ENCODE data around the gene PIEZO1. TPM values are rescaled to one million over a fixed set of nuclear protein-coding genes. Genes with fewer than 3 reads are reported as not detected.

The PIEZO1 gene
- total RNA-seq, 1 donor from 2014 or later = 318 TPM

GRCh38 chr16:88816736-88817535 lies 31.9 kb upstream of the PIEZO1 start:
- no peak for DNase-seq (ENCODE audit: low spot score)

DNA sequence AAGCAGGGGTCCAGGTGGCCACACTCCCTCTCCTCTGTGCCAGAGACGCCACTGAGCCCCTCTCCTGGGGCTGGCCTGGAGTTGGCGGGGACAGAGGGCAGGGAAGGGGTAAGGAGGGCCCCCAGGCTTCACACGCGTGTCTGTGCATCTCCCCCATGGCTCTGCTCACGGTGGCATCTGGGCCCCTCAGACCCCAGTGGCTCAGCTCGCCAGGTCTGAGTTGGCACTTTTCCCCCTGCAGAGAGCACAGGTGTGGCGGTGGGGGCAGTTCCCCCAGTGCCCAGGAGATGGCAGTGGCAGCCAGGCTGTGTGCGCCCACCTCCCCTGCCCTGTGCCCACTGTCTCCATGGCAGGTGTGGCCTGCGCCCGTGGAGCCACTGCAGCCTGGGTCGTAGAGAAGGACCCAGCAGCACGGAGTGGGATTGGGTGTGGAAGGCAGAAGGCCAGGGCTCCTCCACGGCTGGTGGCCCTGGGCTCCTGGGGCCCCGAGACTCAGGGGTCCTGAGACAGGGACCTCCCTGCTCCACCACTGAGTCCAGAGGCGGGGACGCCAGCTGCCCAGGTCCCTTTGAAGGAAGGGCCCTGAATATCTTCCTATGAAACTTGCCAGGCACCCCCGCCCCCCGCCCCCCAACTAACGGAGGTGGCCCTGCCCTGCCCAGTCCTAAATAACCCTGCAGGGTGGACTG lies 31.0 kb upstream of the PIEZO1 start:
- no peak for DNase-seq (ENCODE audit: low spot score)

GRCh38 chr16:88815227-88815626 lies 30.2 kb upstream of the PIEZO1 start:
- no peak for DNase-seq (ENCODE audit: low spot score)

DNA sequence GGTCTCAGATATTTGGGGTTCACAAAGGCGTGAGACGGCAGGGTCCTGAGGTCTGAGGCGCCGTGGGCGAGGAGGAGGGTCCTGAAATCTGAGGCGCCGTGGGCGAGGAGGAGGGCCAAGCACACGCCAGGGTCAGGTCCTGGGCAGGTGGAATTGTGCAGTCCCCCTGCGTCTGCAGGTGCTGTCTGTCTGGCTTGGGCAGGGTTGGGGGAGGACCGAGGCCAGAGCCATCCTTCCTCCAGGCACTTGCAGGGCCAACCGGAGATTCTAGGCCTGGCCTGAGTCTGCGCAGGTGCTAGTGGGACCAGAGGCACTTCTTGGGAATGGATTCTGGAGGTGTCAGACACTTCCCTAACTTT lies 29.1 kb upstream of the PIEZO1 start:
- DNase-seq (ENCODE audit: low spot score) = no peak

DNA sequence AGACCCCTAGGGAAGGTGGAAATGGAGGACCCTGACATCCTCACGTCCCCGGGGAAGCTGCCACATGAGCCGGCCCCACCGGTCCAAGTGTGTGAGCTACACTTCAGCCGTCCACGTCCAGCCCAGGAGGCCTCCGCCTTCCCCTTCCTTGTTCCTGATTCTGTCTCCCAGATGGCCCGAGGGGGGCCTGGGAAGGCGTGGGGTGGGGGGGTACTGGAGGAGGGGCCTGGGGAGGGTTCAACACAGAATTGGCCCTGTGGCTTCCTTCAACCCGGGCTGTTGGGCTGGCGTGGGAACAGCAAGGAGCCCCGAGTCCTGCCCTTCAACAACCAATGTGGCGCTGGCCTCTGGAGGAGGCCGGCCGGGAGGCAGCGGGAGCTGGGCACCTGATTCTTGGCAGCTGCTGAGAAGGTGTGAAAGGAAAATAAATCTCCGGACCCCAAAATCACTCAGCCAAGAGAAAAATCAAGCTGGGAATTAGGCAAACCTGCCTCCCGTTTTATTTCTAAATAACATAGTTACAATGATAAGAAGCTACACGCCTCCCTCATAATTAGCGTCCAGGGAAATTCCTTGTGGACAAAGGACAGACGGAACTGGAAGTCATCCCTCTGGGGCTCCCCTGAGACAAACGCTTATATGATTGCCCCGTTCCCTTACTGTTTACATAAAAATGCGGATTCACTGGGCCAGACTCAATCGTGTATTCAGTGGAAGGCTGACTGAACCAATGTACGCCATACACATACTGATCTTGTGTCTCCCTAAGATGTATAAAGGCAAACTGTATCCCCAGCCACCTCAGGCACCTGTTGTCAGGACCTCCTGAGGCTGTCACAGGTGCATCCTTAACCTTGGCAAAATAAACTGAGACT lies 28.5 kb upstream of the PIEZO1 start:
- DNase-seq (ENCODE audit: low spot score) = no peak

DNA sequence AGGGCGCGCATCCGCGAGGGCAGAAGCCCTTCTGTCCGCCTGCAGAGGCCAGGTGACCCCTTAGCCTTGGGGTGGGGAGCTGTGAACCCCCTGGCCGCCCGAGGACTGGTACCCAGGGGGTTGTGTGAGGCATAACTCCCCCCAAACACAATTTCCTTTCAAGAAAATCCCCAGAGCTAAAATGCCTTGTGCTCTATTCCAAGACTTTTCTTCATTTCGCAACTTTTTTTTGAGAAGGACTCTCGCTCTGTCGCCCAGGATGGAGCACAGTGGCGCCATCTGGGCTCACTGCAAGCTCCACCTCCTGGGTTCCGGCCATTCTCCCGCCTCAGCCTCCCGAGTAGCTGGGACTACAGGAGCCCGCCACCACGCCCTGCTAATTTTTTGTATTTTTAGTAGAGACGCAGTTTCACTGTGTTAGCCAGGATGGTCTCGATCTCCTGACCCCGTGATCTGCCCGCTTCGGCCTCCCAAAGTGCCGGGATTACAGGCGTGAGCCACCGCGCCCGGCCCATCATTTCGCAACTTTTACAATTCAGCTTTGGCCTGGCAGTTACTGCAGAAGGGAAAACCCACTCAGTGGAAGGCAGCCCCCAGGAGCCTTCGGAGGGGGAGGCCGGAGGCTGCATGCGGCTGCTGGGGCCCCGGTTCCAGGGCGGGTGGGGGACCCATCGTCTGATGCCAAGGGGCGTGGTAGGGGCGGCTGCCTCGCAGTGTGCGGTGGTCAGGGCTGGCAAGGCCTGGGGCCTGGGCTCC lies 27.7 kb upstream of the PIEZO1 start:
- DNase-seq (ENCODE audit: low spot score) = no peak

- DNase-seq (ENCODE audit: low spot score) = peak; percentile 99
Observed at GRCh38 chr16:88811769-88812512, 26.9 kb upstream of the PIEZO1 start, which contains the start of gene APRT. APRT (minus strand) TSS chr16:88811928; CDS start chr16:88811899, 29 bp downstream.

- no peak for DNase-seq (ENCODE audit: low spot score)
Observed at GRCh38 chr16:88810912-88811768, 26.1 kb upstream of the PIEZO1 start.

DNA sequence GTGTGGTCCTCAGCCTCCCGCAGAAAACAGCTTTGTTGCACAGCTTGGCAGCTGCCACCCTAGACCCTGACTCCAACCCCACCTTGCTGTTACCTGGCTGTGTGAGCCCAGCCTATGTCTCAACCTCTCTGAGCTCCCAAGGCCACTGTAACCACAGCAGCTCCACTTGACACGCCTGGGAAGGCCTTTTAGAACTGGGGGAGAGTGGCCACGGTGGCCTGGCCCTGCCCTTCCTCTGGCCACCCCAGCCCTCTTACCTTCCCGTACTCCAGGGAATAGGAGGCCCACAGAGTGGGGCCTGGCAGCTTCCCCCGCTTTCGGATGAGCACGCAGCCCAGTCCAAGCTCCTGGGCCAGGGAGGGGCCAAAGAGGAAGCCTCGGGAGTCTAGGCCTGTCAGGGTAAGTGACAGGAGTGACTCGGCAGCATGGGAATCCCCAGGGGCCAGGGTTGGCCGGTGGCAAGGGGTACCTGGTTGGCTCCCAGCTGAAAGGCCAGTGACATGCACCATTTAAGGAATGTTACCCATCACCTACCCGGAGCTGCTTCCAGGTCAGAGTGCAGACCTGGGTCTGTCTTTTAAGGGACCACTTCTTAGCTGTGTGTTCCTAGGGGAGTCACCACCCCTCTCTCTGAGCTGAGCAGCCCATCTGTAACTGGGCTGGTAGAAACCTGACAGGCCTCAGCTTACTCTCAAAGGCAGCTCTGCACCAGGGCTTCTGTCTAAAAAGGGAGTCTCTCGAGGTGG lies 25.3 kb upstream of the PIEZO1 start:
- no peak for DNase-seq (ENCODE audit: low spot score)

- DNase-seq (ENCODE audit: low spot score) = no peak
Observed at GRCh38 chr16:88809676-88810165, 24.7 kb upstream of the PIEZO1 start.

GRCh38 chr16:88809068-88809675 lies 24.2 kb upstream of the PIEZO1 start:
- no peak for DNase-seq (ENCODE audit: low spot score)

DNA sequence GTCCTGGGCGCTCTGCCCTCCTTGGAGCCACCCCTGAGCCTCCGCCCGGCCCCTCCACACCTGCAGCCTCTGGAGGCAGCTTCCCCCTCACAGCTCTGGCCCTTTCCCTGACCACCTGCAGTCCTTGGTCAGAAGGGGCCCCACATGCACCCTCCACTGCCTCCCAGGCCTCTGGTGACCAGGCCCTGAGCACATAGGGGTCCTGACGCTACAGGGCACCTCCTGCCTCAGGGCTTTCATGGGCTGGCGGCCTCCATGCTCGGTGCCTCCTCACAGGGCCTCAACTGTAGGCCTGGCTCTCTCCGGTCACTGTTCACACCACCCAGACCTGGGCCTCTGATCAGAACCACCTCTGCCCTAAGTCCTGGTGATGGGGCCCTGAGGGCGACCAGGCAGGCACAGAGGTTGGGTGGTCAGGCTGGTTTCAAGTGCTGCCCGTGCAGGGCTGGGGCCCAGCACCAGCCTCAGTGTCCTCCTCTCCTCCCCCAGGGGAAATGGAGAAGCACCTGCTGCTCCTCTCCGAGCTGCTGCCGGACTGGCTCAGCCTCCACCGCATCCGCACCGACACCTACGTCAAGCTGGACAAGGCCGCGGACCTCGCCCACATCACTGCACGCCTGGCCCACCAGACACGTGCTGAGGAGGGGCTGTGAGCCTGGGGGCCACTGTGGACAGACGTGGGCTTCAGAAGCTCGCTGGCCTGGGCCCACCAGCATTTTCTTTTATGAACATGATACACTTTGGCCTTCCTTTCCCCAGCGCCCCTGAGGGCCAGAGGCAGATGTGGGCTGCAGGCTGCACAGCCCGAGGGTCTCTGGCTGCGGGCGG lies 22.8 kb upstream of the PIEZO1 start:
- DNase-seq (ENCODE audit: low spot score) = no peak

GRCh38 chr16:88807142-88807625 lies 22.2 kb upstream of the PIEZO1 start:
- DNase-seq (ENCODE audit: low spot score) = no peak

DNA sequence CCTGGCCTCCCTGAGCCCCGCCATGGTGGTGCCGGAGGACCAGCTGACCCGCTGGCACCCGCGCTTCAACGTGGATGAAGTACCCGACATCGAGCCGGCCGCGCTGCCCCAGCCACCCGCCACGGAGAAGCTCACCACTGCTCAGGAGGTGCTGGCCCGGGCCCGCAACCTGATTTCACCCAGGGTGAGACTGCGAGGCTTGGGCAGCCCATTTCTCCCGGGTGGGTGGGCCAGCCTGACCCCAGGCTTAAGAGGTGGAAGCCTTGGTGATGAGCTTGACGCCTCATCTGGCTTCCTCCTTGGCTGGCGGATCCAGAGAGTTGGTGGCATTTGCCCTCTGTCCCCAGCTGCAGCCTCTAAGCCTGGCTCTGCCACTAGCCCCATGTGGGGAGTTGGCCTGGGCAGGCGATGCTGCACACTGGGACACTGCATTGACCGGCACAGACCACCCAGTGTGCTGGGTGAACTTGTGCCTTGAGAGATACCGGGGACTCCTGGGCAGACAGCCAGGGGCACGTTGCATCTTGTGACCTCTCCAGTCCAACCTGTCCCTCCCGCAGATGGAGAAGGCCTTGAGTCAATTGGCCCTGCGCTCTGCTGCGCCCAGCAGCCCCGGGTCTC lies 21.6 kb upstream of the PIEZO1 start:
- no peak for DNase-seq (ENCODE audit: low spot score)

DNA sequence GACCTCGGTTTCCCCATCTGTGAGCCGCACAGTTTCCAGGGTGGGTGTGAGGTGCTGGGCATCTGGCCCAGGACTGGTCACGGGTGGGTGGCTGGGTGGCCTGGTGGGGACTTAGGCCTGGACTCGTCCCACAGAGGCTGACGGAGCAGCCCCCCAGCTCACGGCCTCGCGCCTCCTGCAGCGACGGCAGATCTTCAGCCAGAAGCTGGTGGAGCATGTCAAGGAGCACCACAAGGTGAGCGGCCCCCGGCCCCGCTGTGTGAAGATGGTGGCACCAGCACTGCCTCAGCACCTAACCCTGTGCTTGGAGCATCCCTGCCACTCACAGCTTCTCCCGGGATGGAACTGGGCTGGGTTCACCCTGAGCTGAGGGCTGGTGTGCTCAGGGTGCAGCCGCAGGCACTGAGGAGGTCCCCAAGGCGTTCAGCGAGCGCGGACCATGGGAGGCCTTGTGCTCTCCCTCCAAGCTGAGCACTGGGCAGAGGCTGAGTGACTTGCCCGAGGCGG lies 20.9 kb upstream of the PIEZO1 start:
- no peak for DNase-seq (ENCODE audit: low spot score)

GRCh38 chr16:88805340-88805715 lies 20.3 kb upstream of the PIEZO1 start:
- no peak for DNase-seq (ENCODE audit: low spot score)

Data from mesenteric fat pad (tissue), 1 donor.